H1 (cell line): Measurements from ENCODE around the gene TRAK1. TPM values are rescaled to one million over a fixed set of nuclear protein-coding genes. Genes with fewer than 3 reads are reported as not detected.

Source experiments
- CTCF ChIA-PET: fragments of 300-600 bp; sonication (Branson Sonifier 250); formaldehyde crosslinking; loops from one replicate; lab custom pipeline; 2021; ENCODE audit not compliant: partially characterized antibody; lab: Charles Lee
- POLR2A ChIA-PET: fragments of 300-600 bp; sonication (Branson Sonifier 250); formaldehyde crosslinking; loops from one replicate; lab custom pipeline; 2021; ENCODE audit warnings: inconsistent platforms; ENCODE audit not compliant: partially characterized antibody; lab: Charles Lee
- DNase-seq, 2 experiments: peaks; one replicate each; pipeline versions ENCODE4 v3.0.0 to v3.0.0-alpha.2; 2010 to 2022; ENCODE audit warnings: low spot score in 2 of 2, low read depth in 1 of 2, mixed read lengths in 1 of 2
- FAIRE-seq: peaks from 2 replicates; lab custom pipeline; 2011; peaks lifted over from hg19 to GRCh38; lab: Jason Lieb, UNC
- H2AFZ ChIP-seq: 2 replicates; pipeline ENCODE4 v1.8.1; 2012; ENCODE audit warnings: low read length, inconsistent platforms
- H2AK5ac ChIP-seq: 2 replicates; pipeline ENCODE4 v1.6.1; 2013; ENCODE audit warnings: low read depth, low read length
- H2BK120ac ChIP-seq: replicated peaks from 2 replicates; pipeline ENCODE3; 2013; ENCODE audit warnings: low read depth, low read length, inconsistent platforms
- H2BK12ac ChIP-seq: 2 replicates; pipeline ENCODE4 v1.6.1; 2013; ENCODE audit warnings: low read depth, low read length
- H2BK15ac ChIP-seq: 2 replicates; pipeline ENCODE4 v1.6.1; 2013; ENCODE audit warnings: low read length
- H2BK20ac ChIP-seq: 2 replicates; pipeline ENCODE4 v1.6.1; 2013; ENCODE audit warnings: low read length
- H2BK5ac ChIP-seq: 2 replicates; pipeline ENCODE4 v1.6.1; 2013; ENCODE audit warnings: low read depth, low read length
- H3K14ac ChIP-seq: 2 replicates; pipeline ENCODE4 v1.6.1; 2013; ENCODE audit warnings: inconsistent platforms; ENCODE audit not compliant: insufficient read length
- H3K18ac ChIP-seq: 2 replicates; pipeline ENCODE4 v1.6.1; 2013; ENCODE audit warnings: low read length; ENCODE audit errors: extremely low read depth
- H3K23ac ChIP-seq: 2 replicates; pipeline ENCODE4 v1.6.1; 2013; ENCODE audit warnings: inconsistent platforms; ENCODE audit not compliant: insufficient read length
- H3K23me2 ChIP-seq: 2 replicates; pipeline ENCODE4 v1.6.1; 2013; ENCODE audit warnings: low read depth, low read length
- H3K27ac ChIP-seq: 2 replicates; pipeline ENCODE4 v1.6.1; 2011; ENCODE audit warnings: low read depth, low read length, inconsistent platforms
- H3K27me3 ChIP-seq, 4 experiments: replicated peaks in 1 of 4; 1 replicate in 1 of 4; 2 replicates in 3 of 4; pipeline versions ENCODE4 v1.6.1 to v1.8.1; 2011 to 2013; ENCODE audit warnings: low read length in 3 of 4, mild to moderate bottlenecking in 3 of 4, inconsistent platforms in 2 of 4, mixed read lengths in 2 of 4, moderate library complexity in 1 of 4; ENCODE audit not compliant: control insufficient read depth in 3 of 4, insufficient read depth in 3 of 4; ENCODE audit errors: extremely low read depth in 1 of 4
- H3K36me3 ChIP-seq, 4 experiments: 2 replicates each; pipeline versions ENCODE4 v1.6.1 to v1.8.1; 2011 to 2013; ENCODE audit warnings: mild to moderate bottlenecking in 4 of 4, low read length in 3 of 4, moderate library complexity in 2 of 4, control low read depth in 1 of 4, inconsistent platforms in 1 of 4; ENCODE audit not compliant: insufficient read depth in 4 of 4, control insufficient read depth in 2 of 4
- H3K4ac ChIP-seq: replicated peaks from 2 replicates; pipeline ENCODE3; 2013; ENCODE audit warnings: low read length, low read depth, mixed read lengths, inconsistent platforms; ENCODE audit not compliant: insufficient read length
- H3K4me1 ChIP-seq, 4 experiments: replicated peaks in 1 of 4; 1 replicate in 1 of 4; 2 replicates in 3 of 4; pipeline versions ENCODE4 v1.6.1 to v1.8.1; 2011 to 2013; ENCODE audit warnings: low read length in 3 of 4, inconsistent platforms in 2 of 4, mixed read lengths in 1 of 4; ENCODE audit not compliant: insufficient read depth in 4 of 4, control insufficient read depth in 3 of 4
- H3K4me2 ChIP-seq, 2 experiments: 2 replicates each; pipeline versions ENCODE4 v1.6.1 to v1.8.1; 2011 to 2013; ENCODE audit warnings: low read depth in 2 of 2, low read length in 2 of 2, control low read depth in 1 of 2, inconsistent platforms in 1 of 2, mild to moderate bottlenecking in 1 of 2; ENCODE audit not compliant: insufficient read depth in 1 of 2
- H3K4me3 ChIP-seq, 4 experiments: fragments of 200-600, 300-600 bp in 1 of 4; sonication (generic), shearing (Covaris generic), sonication (Bioruptor Twin) in 1 of 4; 2 replicates each; pipeline versions ENCODE4 v1.5.1 to v1.8.1; 2011 to 2016; ENCODE audit warnings: low read length in 4 of 4, low read depth in 3 of 4, control low read depth in 2 of 4, inconsistent platforms in 2 of 4, mild to moderate bottlenecking in 2 of 4, mixed read lengths in 1 of 4, moderate library complexity in 1 of 4; ENCODE audit not compliant: insufficient read depth in 2 of 4; ENCODE audit errors: extremely low read depth in 1 of 4
- H3K56ac ChIP-seq: replicated peaks from 2 replicates; pipeline ENCODE3; 2013; ENCODE audit warnings: low read depth, mild to moderate bottlenecking, mixed read lengths, low read length, inconsistent platforms; ENCODE audit not compliant: insufficient read length
- H3K79me1 ChIP-seq: 2 replicates; pipeline ENCODE4 v1.6.1; 2013; ENCODE audit warnings: low read depth, low read length, control low read depth
- H3K79me2 ChIP-seq, 2 experiments: 2 replicates each; pipeline versions ENCODE4 v1.6.1 to v1.8.1; 2012 to 2013; ENCODE audit warnings: low read length in 2 of 2, mild to moderate bottlenecking in 2 of 2, inconsistent platforms in 1 of 2; ENCODE audit not compliant: insufficient read depth in 2 of 2, control insufficient read depth in 1 of 2
- H3K9ac ChIP-seq, 4 experiments: replicated peaks in 1 of 4; 1 replicate in 1 of 4; 2 replicates in 3 of 4; pipeline versions ENCODE4 v1.6.1 to v1.8.1; 2011 to 2013; ENCODE audit warnings: low read depth in 3 of 4, low read length in 3 of 4, control low read depth in 2 of 4, mild to moderate bottlenecking in 2 of 4, moderate library complexity in 2 of 4, inconsistent platforms in 1 of 4; ENCODE audit errors: extremely low read depth in 1 of 4
- H3K9me3 ChIP-seq, 2 experiments: 2 replicates each; pipeline versions ENCODE4 v1.6.1 to v1.8.1; 2012 to 2013; ENCODE audit warnings: mild to moderate bottlenecking in 2 of 2, moderate library complexity in 2 of 2, control low read depth in 1 of 2, inconsistent platforms in 1 of 2, low read depth in 1 of 2, low read length in 1 of 2, mixed read lengths in 1 of 2; ENCODE audit not compliant: insufficient read depth in 2 of 2
- H4K20me1 ChIP-seq, 2 experiments: replicated peaks in 1 of 2; 2 replicates each; pipeline versions ENCODE3 to v1.8.1; 2011 to 2013; ENCODE audit warnings: inconsistent platforms in 2 of 2, low read length in 2 of 2, mild to moderate bottlenecking in 1 of 2; ENCODE audit not compliant: insufficient read depth in 2 of 2, control insufficient read depth in 1 of 2
- H4K5ac ChIP-seq: 2 replicates; pipeline ENCODE4 v1.6.1; 2013; ENCODE audit warnings: low read length, low read depth, mixed read lengths, inconsistent platforms; ENCODE audit not compliant: insufficient read length
- H4K8ac ChIP-seq: 2 replicates; pipeline ENCODE4 v1.8.0; 2013; ENCODE audit warnings: mild to moderate bottlenecking, moderate library complexity, low read length, inconsistent platforms; ENCODE audit not compliant: insufficient read depth; ENCODE audit errors: extremely low read depth
- H4K91ac ChIP-seq: replicated peaks from 2 replicates; pipeline ENCODE3; 2013; ENCODE audit warnings: low read length, mixed read lengths, inconsistent platforms; ENCODE audit not compliant: insufficient read length
- BCL11A ChIP-seq, 2 experiments: IDR thresholded peaks; one replicate each; pipeline ENCODE4 v1.6.1; 2011; ENCODE audit warnings: low read depth in 2 of 2, low read length in 2 of 2, mild to moderate bottlenecking in 2 of 2
- CEBPB ChIP-seq: IDR thresholded peaks from 2 replicates; pipeline ENCODE4 v1.6.1; 2012; ENCODE audit warnings: low read depth, low read length
- CHD2 ChIP-seq: IDR thresholded peaks from 2 replicates; pipeline ENCODE4 v1.6.1; 2012; ENCODE audit warnings: low read length, improper control_type of control experiment
- EP300 ChIP-seq, 2 experiments: IDR thresholded peaks; 1 replicate in 1 of 2; 2 replicates in 1 of 2; pipeline ENCODE4 v1.6.1; 2011 to 2012; ENCODE audit warnings: low read depth in 2 of 2, low read length in 2 of 2, mild to moderate bottlenecking in 2 of 2, borderline replicate concordance in 1 of 2, inconsistent platforms in 1 of 2, moderate library complexity in 1 of 2
- KDM1A ChIP-seq: fragments of 200-600, 300-600 bp; sonication (generic); IDR thresholded peaks from 2 replicates; pipeline ENCODE4 v1.7.1; 2016; ENCODE audit warnings: mild to moderate bottlenecking, low read length, borderline replicate concordance
- SIN3A ChIP-seq, 2 experiments: IDR thresholded peaks in 1 of 2; conservative IDR thresholded peaks in 1 of 2; 2 replicates each; pipeline ENCODE4 v1.6.1; 2011 to 2012; ENCODE audit warnings: low read length in 2 of 2, improper control_type of control experiment in 1 of 2, low read depth in 1 of 2, mild to moderate bottlenecking in 1 of 2
- TBP ChIP-seq: IDR thresholded peaks from 2 replicates; pipeline ENCODE4 v1.6.1; 2011; ENCODE audit warnings: low read depth, low read length, improper control_type of control experiment
- ZNF274 ChIP-seq: IDR thresholded peaks from 2 replicates; pipeline ENCODE4 v1.7.0; 2012; ENCODE audit warnings: low read length, borderline replicate concordance; ENCODE audit errors: extremely low read depth
- WGBS, 2 experiments: shearing (Covaris generic) in 1 of 2; methylation state at CpG; one replicate each; pipeline versions ENCODE4 v1.1.6 to v1.1.7; 2013 to 2015; ENCODE audit warnings: low lambda C conversion rate in 2 of 2, mixed read lengths in 2 of 2, inconsistent platforms in 1 of 2, low coverage in 1 of 2, missing lambda C conversion rate in 1 of 2; ENCODE audit not compliant: insufficient replicate concordance in 2 of 2, insufficient coverage in 1 of 2, insufficient read length in 1 of 2; ENCODE audit errors: extremely low coverage in 1 of 2, missing lambda C conversion rate in 1 of 2; 5-methylcytosine and 5-hydroxymethylcytosine counted together
- polyA plus RNA-seq, 7 experiments: library from polyadenylated mRNA; depleted of rRNA in 3 of 7; stranded (reverse) in 5 of 7; unstranded in 2 of 7; fragments of >200 nt in 5 of 7; fragments of 200-250 nt in 2 of 7; gene quantifications; 1 replicate in 5 of 7; 2 replicates in 1 of 7; 4 replicates in 1 of 7; pipeline versions ENCODE4 v1.2.1 to v1.2.3, GENCODE V29; 2011 to 2013; ENCODE audit warnings: missing spikeins in 2 of 7, mixed read lengths in 2 of 7
- total RNA-seq: library from RNA; stranded (reverse); fragmentation: NEBNext Ultra II Directional; extraction: Animal tissue kit (Norgen Biotek cat#: 25700); gene quantifications from 2 replicates; pipeline ENCODE4 v1.2.1, GENCODE V29; 2021

TRAK1 gene
- total and polyA plus RNA-seq, 2 of the 8 experiments (the other 6 are each of a cell fraction or from before 2014, with no cell fraction given), result 21.3 to 32.7 TPM

DNA sequence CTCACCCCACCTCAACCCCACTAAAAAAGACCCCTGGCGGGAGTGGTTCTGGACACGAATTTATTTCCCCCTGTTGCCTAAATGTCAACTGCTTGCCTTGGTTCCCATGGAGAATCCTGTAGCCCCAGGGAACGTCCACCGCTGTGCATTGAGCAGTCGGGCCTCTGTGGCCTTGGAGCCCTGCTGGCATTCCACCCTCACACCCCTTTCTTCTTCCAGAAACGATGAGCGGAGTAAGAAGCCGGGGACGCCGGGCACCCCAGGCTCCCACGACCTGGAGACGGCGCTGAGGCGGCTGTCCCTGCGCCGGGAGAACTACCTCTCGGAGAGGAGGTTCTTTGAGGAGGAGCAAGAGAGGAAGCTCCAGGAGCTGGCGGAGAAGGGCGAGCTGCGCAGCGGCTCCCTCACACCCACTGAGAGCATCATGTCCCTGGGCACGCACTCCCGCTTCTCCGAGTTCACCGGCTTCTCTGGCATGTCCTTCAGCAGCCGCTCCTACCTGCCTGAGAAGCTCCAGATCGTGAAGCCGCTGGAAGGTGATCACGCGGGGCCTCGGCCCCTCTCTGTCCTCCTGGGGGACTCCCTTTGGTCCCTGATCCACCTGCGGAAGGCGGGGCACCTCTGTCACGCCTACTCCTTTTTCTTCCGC is 111.2 kb downstream of the TRAK1 start:
- H4K20me1 ChIP-seq, result peaks cover 0 to 2% of the 10 kb centered on the region in 2 experiments
- H3K4me1 ChIP-seq, result peaks cover 0 to 6% (median 0%) of the 10 kb centered on the region in 4 experiments; a peak in 1 of 7 replicates
- no peak overlapping the region for H2BK120ac ChIP-seq
- no peaks in the 10 kb centered on the region for H3K27me3 ChIP-seq
- no peak overlapping the region for H3K14ac ChIP-seq
- no peak overlapping the region for H3K4me2 ChIP-seq
- H4K5ac ChIP-seq, result no peak overlapping the region
- DNase-seq (no peak), FAIRE-seq (no peak)
- H3K23ac ChIP-seq, result no peak overlapping the region
- H3K4me3 ChIP-seq, result no peak overlapping the region
- H3K36me3 ChIP-seq, result peaks cover 6 to 30% (median 23%) of the 10 kb centered on the region in 4 experiments; a peak in 7 of 8 replicates
- no peak overlapping the region for H3K27ac ChIP-seq
- no peak overlapping the region for H3K18ac ChIP-seq
- no peak overlapping the region for H4K91ac ChIP-seq
- no peak overlapping the region for H2BK15ac ChIP-seq
- no peak overlapping the region for H3K4ac ChIP-seq
- no peak overlapping the region for H3K9ac ChIP-seq
- POLR2A ChIA-PET, result no interaction called here
- H3K9me3 ChIP-seq, result no peaks in the 10 kb centered on the region
- no peaks in the 10 kb centered on the region for H3K23me2 ChIP-seq
- no peak overlapping the region for H2BK5ac ChIP-seq
- H3K56ac ChIP-seq, result no peak overlapping the region
- no peaks in the 10 kb centered on the region for H3K79me1 ChIP-seq
- H2BK20ac ChIP-seq, result no peak overlapping the region
- no peak overlapping the region for H2AK5ac ChIP-seq
- CTCF ChIA-PET, result interaction anchor here (0.8 to 4.3 kb wide), 5 partner anchors 12 to 85 kb away, joined by 3 to 27 read pairs (median 5); no protein-coding TSS in a partner anchor
- 88% methylated on average over 35 of the region's 35 CpGs; no CpG with 5 or more reads in 1 of the 2 experiments for WGBS, 2 experiments
- no peak overlapping the region for H2AFZ ChIP-seq
- H3K79me2 ChIP-seq, result no peaks in the 10 kb centered on the region
- no peak overlapping the region for H4K8ac ChIP-seq
- TF ChIP-seq TBP, result no peak
- no peak for TF ChIP-seq CHD2
- no peak for TF ChIP-seq EP300 (IDR thresholded peaks at IDR 0.05; ENCODE audit: borderline replicate concordance in 1 of 2, low read depth in 2 of 2, low read length in 2 of 2)
- TF ChIP-seq CEBPB, result no peak
- TF ChIP-seq BCL11A (IDR thresholded peaks at IDR 0.05; ENCODE audit: low read depth in 2 of 2, low read length in 2 of 2), result no peak
- TF ChIP-seq ZNF274, result no peak
- no peak for TF ChIP-seq SIN3A (conservative IDR thresholded peaks at IDR 0.05 in 1 of 2, IDR thresholded peaks at IDR 0.05 in 1 of 2; ENCODE audit: low read depth in 1 of 2, low read length in 2 of 2)
- no peak for TF ChIP-seq KDM1A
- no peak overlapping the region for H2BK12ac ChIP-seq
